Muscle layer of duodenum (tissue), 2 donors: ENCODE results near the gene NEDD4L.

Source experiments
- H3K27ac ChIP-seq: one replicate; pipeline ENCODE4 v1.7.0; 2013; ENCODE audit warnings: mild to moderate bottlenecking, low read length
- H3K27me3 ChIP-seq: one replicate; pipeline ENCODE4 v1.7.0; 2013; ENCODE audit warnings: low read depth, mild to moderate bottlenecking, control low read depth, low read length
- H3K36me3 ChIP-seq, 2 donors: one replicate each; pipeline ENCODE4 v1.7.0; 2013; ENCODE audit warnings: low read length in 2 of 2, control low read depth in 1 of 2, mild to moderate bottlenecking in 1 of 2; ENCODE audit not compliant: insufficient read depth in 2 of 2, control insufficient read depth in 1 of 2
- H3K4me1 ChIP-seq, 2 donors: one replicate each; pipeline ENCODE4 v1.7.0; 2013; ENCODE audit warnings: low read length in 2 of 2, mild to moderate bottlenecking in 2 of 2, control low read depth in 1 of 2, moderate library complexity in 1 of 2; ENCODE audit not compliant: insufficient read depth in 2 of 2, control insufficient read depth in 1 of 2
- H3K4me3 ChIP-seq, 2 donors: one replicate each; pipeline ENCODE4 v1.7.0; 2013; ENCODE audit warnings: low read length in 2 of 2, low read depth in 1 of 2, mild to moderate bottlenecking in 1 of 2
- H3K9me3 ChIP-seq, 2 donors: one replicate each; pipeline ENCODE4 v1.7.0; 2013; ENCODE audit warnings: low read length in 2 of 2, control low read depth in 1 of 2, mild to moderate bottlenecking in 1 of 2; ENCODE audit not compliant: control insufficient read depth in 1 of 2
- donor health status: healthy.

The NEDD4L gene

DNA sequence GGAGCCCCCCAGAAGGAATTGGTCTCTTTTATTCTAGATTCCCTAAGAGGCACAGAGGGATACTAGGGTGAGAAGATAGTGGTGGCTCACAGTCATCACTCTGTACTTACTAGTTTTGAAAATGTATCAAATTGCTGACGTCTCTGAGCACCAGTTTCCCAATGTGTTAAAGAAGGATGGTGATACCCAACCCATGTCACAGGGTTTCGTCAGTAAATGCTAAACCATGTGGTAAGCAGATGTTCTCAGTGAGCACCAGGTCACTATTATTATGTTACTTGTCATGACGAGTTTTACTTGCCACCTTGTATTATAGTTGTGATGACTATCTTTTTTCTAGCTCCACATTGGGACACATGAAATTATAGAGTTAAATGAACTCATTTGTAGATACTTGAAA, 54.7 kb downstream of the NEDD4L start:
- no peaks in the 10 kb centered on the region for H3K27me3 ChIP-seq
- H3K9me3 ChIP-seq = no peaks in the 10 kb centered on the region
- H3K36me3 ChIP-seq = no peaks in the 10 kb centered on the region
- peaks cover 0 to 9% of the 10 kb centered on the region in 2 donors for H3K4me1 ChIP-seq
- H3K4me3 ChIP-seq = no peak overlapping the region
- no peak overlapping the region for H3K27ac ChIP-seq

DNA sequence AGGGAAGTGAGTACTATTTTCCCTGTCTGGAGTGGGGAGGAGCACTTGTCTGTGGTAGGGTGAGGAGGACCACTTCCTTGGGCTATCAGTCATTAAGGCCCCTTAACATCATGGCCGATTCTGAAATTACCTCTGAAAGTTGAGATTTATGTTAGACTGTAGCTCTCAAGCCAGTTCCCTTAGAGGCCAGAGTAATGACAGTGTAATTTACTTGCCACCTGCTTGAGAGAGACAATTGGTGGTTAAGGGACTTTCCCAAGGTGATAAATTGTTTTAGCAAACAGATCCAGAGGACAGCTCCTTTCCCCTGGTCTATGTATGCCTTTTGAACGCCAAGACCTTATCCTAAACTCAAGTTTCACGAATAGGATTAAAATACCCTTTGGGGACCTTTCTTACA, 56.1 kb downstream of the NEDD4L start:
- Histone ChIP-seq H3K27me3 (no peaks in the 10 kb centered on the region), H3K4me1 (peaks cover 0 to 12% of the 10 kb centered on the region in 2 donors), H3K27ac (peak overlapping the region; percentile 12), H3K4me3 (no peak overlapping the region), H3K36me3 (no peaks in the 10 kb centered on the region), H3K9me3 (no peaks in the 10 kb centered on the region)

DNA sequence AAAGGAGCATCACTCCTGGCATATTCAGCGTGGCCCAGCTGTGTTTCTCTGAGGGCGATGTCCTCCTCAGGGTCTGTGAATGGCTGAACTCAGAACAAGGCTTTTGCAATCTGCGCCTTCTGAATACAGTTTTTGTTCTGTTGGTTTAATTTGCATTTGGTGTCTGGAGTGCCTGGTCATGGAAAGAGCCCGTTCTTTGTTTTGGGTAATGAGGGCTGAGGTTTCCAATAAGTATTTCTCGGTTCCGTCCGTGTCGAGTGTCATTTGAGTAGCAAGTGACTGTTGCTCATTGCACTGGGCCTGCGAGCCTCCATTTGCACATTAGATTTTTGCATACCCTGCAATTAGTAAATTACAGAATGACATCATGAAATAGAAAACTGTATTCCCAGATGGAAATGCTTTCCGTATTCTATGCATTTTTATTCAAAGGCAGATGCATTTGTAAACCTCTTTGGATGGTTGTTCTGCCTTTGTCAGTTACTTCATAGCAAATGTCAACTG, 57.3 kb downstream of the NEDD4L start:
- Histone ChIP-seq H3K36me3 (no peaks in the 10 kb centered on the region), H3K27me3 (no peaks in the 10 kb centered on the region), H3K9me3 (no peaks in the 10 kb centered on the region), H3K27ac (peak overlapping the region; percentile 21), H3K4me3 (no peak overlapping the region), H3K4me1 (peaks cover 0 to 18% of the 10 kb centered on the region in 2 donors)

DNA sequence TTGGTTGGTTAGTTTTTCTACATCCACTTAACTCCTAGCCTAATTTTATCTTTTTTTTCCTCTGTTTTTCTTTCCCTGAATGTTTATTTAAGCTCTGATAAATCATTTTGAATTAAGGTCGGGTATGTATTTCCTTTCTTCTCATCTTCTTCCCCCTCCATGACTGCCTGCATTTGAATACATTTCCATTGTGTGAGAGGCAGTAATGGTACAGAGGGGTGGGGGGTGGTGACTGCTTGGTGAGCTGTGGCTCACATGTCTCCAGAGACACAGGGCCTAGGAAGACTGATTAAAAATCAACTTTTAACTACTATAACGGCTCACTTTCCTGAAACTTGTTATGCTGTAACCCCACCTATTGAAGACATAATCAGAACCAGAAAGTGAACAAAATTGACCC, 58.0 kb downstream of the NEDD4L start:
- no peaks in the 10 kb centered on the region for H3K27me3 ChIP-seq
- H3K9me3 ChIP-seq = no peaks in the 10 kb centered on the region
- peak overlapping the region; percentile 21 for H3K27ac ChIP-seq
- no peak overlapping the region for H3K4me3 ChIP-seq
- peaks cover 0 to 14% of the 10 kb centered on the region in 2 donors for H3K4me1 ChIP-seq
- H3K36me3 ChIP-seq = no peaks in the 10 kb centered on the region

DNA sequence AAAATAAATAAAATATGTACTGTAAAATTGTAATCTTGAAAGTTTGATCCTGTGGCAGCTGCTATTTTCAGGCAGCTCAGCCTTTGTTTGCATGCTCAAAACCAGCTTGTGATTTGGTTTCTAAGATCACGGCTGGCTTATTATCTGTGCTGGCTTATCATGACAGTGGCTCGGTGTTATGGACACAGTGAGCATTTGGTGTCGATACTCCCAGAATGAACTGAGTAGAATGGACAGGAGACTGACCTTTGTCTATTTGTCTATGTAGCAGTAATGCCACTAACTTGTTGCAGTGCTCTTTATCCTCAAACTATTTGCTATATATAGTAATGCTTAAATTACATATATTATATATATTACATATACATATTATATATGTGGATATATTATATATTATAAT, 58.8 kb downstream of the NEDD4L start:
- no peak overlapping the region for H3K4me3 ChIP-seq
- no peaks in the 10 kb centered on the region for H3K9me3 ChIP-seq
- H3K27me3 ChIP-seq = no peaks in the 10 kb centered on the region
- no peak overlapping the region for H3K27ac ChIP-seq
- peaks cover 0 to 11% of the 10 kb centered on the region in 2 donors for H3K4me1 ChIP-seq
- no peaks in the 10 kb centered on the region for H3K36me3 ChIP-seq

DNA sequence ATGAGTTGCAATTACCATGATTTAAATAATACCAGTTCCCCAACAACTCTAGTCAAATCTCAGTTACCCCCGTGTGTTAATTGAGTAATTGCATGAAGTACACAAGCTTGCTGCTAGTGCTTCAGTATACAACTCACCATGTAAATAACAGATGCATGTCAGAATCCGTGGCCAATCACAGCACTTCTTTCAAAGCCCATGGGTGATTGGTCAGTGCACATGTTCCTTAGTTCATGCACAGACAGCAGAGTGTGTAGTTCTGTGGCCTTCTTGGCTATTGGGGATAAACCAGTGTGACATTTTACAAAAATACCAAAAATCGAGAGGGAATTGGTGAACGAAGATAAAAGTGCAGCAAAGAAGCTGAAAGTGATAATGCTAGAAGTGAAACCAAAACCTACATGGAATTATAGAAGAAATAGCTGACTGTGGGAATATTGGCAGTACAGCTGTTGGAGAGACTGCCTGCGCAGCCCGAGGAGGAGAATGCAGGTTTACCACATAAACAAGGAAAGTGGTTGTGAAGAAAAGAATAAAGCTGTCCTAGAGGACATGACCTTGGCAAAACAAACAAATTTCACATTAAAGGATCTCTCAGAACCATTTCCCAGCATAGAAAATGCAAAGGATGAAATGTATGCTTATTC, 59.4 kb downstream of the NEDD4L start:
- H3K4me3 ChIP-seq = no peak overlapping the region
- no peak overlapping the region for H3K27ac ChIP-seq
- peaks cover 0 to 11% of the 10 kb centered on the region in 2 donors for H3K4me1 ChIP-seq
- no peaks in the 10 kb centered on the region for H3K9me3 ChIP-seq
- no peaks in the 10 kb centered on the region for H3K27me3 ChIP-seq
- H3K36me3 ChIP-seq = no peaks in the 10 kb centered on the region

DNA sequence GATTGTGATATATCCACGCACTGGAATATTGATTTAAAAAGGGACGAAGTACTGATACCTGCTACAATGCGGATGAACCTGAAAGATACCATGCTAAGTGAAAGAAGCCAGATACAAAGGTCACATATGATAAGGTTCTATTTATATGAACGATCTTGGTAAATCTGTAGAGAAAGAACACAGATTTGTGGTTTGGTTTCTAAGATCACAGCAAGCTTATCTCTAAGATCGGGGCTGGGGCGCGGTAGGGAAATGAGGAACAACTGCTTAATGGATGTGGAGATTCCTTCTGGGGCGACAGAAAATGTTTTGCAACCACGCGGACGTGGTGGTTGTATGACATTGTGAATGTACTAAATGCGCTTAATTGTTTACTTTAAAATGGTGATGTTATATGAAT, 60.1 kb downstream of the NEDD4L start:
- H3K36me3 ChIP-seq = no peaks in the 10 kb centered on the region

DNA sequence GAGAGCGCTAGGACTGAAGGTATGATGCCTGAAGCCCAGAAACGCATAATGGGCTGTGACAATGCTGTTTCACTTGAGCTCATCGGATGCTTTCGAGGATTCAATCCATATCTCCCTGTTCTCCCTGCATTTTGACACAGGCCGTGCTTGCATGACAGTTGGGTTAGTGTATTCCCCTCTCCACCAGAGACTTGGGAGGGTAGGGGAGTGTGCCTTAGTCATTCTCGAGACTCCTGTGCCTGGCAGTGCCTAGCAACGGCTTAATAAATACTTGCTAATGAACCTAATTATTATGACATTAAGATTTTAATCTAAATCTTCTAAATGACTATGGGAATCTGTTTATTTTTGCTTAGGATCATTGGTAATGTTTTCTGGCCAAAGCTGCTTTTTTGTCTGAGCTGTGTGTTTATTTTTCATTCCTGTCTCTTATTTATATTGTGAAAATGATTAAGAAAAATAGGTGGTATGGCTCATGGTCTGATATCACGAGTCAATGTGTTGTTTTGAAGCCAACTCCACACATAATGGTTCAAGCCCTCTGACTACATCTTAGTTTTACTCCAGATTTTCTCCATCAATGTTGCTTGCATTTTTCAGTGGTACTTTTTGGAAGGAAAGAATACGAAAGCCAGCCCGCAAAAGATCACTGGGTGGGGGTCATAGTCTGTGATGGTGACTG, 61.3 kb downstream of the NEDD4L start:
- H3K4me3 ChIP-seq = no peak overlapping the region
- no peaks in the 10 kb centered on the region for H3K9me3 ChIP-seq
- H3K27ac ChIP-seq = no peak overlapping the region
- H3K4me1 ChIP-seq = peaks cover 0 to 11% of the 10 kb centered on the region in 2 donors
- no peaks in the 10 kb centered on the region for H3K36me3 ChIP-seq
- no peaks in the 10 kb centered on the region for H3K27me3 ChIP-seq

More for the DNA sequence above, 60.1 kb downstream of the NEDD4L start:
- Histone ChIP-seq H3K9me3 (no peaks in the 10 kb centered on the region), H3K27ac (no peak overlapping the region), H3K4me1 (peaks cover 0 to 11% of the 10 kb centered on the region in 2 donors), H3K4me3 (no peak overlapping the region), H3K27me3 (no peaks in the 10 kb centered on the region)

DNA sequence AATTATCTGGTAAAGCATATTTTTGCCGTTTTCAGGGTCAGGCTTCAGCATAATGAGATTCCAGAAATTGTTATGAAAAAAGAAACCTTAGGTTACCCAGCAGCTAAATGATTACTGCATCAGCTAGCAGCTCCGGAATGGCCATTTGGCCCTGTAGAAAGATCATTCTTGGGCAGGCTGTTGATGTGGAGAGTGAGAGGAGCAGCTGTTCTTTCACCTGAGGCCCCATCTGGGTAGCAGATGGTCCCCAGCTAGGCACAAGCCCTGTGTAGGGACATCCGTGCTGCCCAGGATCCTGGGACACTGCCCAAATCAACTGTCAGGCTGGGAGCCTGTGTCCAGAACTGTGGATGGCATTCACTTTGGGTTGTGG, 61.8 kb downstream of the NEDD4L start:
- H3K9me3 ChIP-seq = no peaks in the 10 kb centered on the region
- no peak overlapping the region for H3K27ac ChIP-seq
- H3K4me3 ChIP-seq = no peak overlapping the region
- peaks cover 0 to 11% of the 10 kb centered on the region in 2 donors for H3K4me1 ChIP-seq
- no peaks in the 10 kb centered on the region for H3K27me3 ChIP-seq
- H3K36me3 ChIP-seq = no peaks in the 10 kb centered on the region

DNA sequence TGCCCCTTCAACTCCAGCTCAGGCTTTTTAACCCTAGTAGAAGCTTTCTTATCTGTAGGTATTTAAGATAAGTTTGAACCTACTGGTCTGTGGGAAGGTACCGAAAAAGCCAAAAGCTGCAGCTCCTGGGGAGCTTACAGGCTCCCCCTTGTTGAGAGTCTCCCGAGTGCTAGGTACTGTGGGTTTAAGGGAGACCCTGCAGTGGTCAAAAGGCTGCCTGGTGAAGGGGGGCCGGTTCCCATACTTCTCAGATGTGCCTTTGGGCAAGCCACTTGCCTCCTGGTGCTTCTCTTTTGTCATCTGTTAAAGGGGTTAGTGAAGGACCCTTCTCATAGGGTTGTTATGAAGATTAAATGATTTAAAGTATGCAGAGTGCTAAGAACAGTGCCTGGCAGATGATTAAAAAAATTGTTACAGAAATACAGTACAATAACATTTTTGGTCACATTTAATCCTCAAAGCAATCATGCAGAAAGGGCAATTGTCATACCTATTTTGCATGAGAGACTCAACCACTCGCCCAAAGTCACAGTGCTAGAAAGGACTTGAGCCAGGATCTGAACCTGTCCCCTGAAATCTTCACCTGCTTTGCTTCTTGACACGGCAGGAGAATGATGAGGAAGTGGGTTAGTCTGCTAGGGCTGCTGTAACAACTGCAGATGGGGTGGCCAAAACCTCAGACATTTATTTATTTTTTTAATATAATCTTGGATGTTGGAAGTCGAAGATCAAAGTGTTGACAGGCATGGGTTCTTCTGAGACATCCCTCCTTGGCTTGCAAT, 62.5 kb downstream of the NEDD4L start:
- no peaks in the 10 kb centered on the region for H3K36me3 ChIP-seq

DNA sequence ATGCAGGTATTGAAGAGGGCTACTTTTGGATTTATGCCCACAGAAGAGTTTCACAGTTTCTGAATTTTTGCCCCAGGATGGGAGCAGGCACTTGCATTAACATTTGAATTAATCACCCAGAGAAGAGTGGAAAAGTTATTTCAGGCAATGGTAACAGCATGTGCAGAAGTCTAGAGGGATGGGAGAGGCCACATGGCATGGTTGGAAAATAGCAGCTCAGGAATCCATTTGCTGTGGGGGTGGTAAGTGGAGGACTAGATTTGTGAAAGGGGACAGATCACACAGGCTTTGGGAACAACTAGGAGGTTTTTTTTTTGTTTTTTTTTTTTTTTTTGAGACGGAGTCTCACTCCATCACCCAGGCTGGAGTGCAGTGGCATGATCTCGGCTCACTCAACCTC, 65.2 kb downstream of the NEDD4L start:
- H3K36me3 ChIP-seq = no peaks in the 10 kb centered on the region
- H3K27ac ChIP-seq = no peak overlapping the region
- H3K4me1 ChIP-seq = peaks cover 0 to 9% of the 10 kb centered on the region in 2 donors
- no peaks in the 10 kb centered on the region for H3K27me3 ChIP-seq
- no peak overlapping the region for H3K4me3 ChIP-seq
- H3K9me3 ChIP-seq = no peaks in the 10 kb centered on the region

More for the DNA sequence above, 62.5 kb downstream of the NEDD4L start:
- no peak overlapping the region for H3K27ac ChIP-seq
- no peaks in the 10 kb centered on the region for H3K9me3 ChIP-seq
- no peaks in the 10 kb centered on the region for H3K27me3 ChIP-seq
- no peak overlapping the region for H3K4me3 ChIP-seq
- H3K4me1 ChIP-seq = peaks cover 0 to 11% of the 10 kb centered on the region in 2 donors
